HepG2 (cell line): ENCODE results near the gene SLC16A7.

Experiments used
- HNRNPUL1 ChIP-seq: fragments of 200-400 bp; formaldehyde crosslinking; IDR thresholded peaks from 2 replicates; pipeline ENCODE4 v1.6.1; 2017; ENCODE audit warnings: low read depth, mild to moderate bottlenecking, low read length, moderate library complexity
- TF ChIP-seq, protein P1 (sequence below): sonication (generic); formaldehyde crosslinking; IDR thresholded peaks from 2 replicates; pipeline ENCODE4 v1.5.0; 2020; ENCODE audit warnings: mild to moderate bottlenecking, missing genetic modification reagents, moderate library complexity

DNA sequence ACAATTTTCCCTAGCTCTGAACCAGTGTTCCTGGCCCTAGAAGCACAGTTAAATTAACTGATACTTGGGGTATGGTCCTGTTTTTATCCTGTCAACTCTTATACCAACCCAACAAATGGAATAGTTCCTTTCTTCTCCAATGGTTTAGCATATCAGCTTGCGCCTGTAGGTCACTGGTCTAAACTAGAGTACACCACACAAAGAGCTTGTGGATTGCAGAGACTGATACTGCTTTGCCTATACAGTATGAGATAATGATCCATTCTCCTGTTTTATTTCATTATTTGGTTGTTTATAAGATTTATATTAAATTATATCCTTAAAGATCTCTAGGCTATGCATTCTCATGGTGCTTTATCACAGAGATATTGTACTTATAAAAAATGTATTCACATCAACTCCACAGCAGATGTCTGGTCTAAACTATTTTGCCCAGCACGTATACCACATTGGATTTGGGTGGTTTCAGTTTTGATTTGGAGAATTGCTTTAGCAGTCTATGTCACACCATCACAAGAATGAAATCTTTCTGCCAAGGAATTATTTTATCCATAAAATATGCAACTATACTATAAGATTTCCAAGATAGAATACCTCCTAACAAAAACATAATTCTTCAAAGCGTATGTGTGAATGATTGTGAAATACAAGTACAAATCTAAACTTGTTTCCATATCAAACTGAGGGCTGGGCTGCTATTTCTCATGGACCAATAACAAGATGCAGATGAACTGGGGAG lies 142.1 kb downstream of the SLC16A7 start:
- TF ChIP-seq HNRNPUL1, result no peak
- TF ChIP-seq, protein P1, sequence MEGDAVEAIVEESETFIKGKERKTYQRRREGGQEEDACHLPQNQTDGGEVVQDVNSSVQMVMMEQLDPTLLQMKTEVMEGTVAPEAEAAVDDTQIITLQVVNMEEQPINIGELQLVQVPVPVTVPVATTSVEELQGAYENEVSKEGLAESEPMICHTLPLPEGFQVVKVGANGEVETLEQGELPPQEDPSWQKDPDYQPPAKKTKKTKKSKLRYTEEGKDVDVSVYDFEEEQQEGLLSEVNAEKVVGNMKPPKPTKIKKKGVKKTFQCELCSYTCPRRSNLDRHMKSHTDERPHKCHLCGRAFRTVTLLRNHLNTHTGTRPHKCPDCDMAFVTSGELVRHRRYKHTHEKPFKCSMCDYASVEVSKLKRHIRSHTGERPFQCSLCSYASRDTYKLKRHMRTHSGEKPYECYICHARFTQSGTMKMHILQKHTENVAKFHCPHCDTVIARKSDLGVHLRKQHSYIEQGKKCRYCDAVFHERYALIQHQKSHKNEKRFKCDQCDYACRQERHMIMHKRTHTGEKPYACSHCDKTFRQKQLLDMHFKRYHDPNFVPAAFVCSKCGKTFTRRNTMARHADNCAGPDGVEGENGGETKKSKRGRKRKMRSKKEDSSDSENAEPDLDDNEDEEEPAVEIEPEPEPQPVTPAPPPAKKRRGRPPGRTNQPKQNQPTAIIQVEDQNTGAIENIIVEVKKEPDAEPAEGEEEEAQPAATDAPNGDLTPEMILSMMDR (CRISPR knock-in tag), result no peak
